ENCODE measurements around the gene PPP6R2. TPM values are rescaled to one million over a fixed set of nuclear protein-coding genes. Genes with fewer than 3 reads are reported as not detected.
"Not testable (repeated sequence)": the region's sequence is repeated elsewhere in the genome, so short reads cannot be mapped to it uniquely, and the experiment has no call there.

The PPP6R2 gene
- total RNA-seq, 2 donors from 2014 or later: 80.6 to 107 TPM

GRCh38 chr22:50327711-50328019 is 15.5 kb upstream of the PPP6R2 start:
- no peak for TF ChIP-seq POLR2AphosphoS5 (IDR thresholded peaks at IDR 0.05)
- TF ChIP-seq CTCF (IDR thresholded peaks at IDR 0.05): no peak
- TF ChIP-seq POLR2A (IDR thresholded peaks at IDR 0.05): no peak
- Histone ChIP-seq H3K9me3 (no peaks in the 10 kb centered on the region), H3K4me1 (replicated peaks) (no peaks in the 10 kb centered on the region), H3K36me3 (no peaks in the 10 kb centered on the region), H3K27ac (peak overlapping the region; percentile 89 to 93), H3K4me3 (peak overlapping the region; percentile 83 to 85), H3K27me3 (replicated peaks; ENCODE audit: insufficient read depth) (no peaks in the 10 kb centered on the region)
- no peak for DNase-seq (ENCODE audit: low spot score)
- 74% methylated on average over 22 of the region's 22 CpGs for WGBS
- intact Hi-C loops (cut with DNase I): loop anchor here (1.0 kb wide), 1 partner anchor 53 kb away; no protein-coding TSS in a partner anchor

DNA sequence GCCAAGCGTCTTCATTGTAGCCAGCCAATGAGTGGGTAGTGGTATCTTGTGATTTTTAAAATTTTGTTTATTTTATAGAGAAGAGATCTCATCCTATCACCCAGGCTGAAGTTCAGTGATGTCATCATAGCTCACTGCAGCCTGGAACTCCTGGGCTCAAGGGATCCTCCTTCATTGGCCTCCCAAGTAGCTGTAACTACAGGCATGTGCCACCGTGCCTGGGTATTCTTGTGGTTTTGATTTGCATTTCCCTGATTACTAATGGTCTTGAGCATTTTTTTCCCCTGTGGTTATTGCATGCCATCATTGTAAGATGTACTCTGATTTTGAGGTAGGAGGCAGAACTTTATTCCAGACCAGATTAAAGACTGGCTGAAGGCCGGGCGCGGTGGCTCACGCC is 13.9 kb upstream of the PPP6R2 start:
- Histone ChIP-seq H3K36me3 (no peaks in the 10 kb centered on the region), H3K9me3 (no peaks in the 10 kb centered on the region), H3K4me1 (replicated peaks) (no peaks in the 10 kb centered on the region), H3K27me3 (replicated peaks; ENCODE audit: insufficient read depth) (no peaks in the 10 kb centered on the region), H3K4me3 (no peak overlapping the region), H3K27ac (no peak overlapping the region)
- WGBS: 94% methylated on average over 6 of the region's 6 CpGs
- TF ChIP-seq POLR2AphosphoS5 (IDR thresholded peaks at IDR 0.05): no peak
- no peak for TF ChIP-seq POLR2A (IDR thresholded peaks at IDR 0.05)
- no peak for TF ChIP-seq CTCF (IDR thresholded peaks at IDR 0.05)
- DNase-seq (ENCODE audit: low spot score): no peak
- intact Hi-C loops (cut with DNase I): no loop called here

DNA sequence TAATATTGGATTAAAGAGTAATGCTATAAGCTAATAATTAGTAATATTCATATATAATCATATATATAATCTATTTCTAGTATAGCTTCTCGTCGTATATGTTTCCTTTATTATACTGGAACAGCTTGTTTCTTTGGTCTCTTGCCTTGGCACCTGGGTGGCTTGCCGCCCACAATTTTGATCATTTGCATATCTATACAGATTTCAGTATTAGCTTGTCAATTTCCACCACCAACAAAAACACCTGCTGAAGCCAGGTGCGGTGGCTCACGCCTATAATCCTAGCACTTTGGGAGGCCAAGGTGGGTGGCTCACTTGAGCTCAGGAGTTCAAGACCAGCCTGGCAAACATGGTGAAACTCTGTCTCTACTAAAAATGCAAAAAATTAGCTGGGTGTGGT is 8.7 kb upstream of the PPP6R2 start:
- H3K4me3 ChIP-seq; H3K4me1 ChIP-seq (replicated peaks); DNase-seq (ENCODE audit: low spot score); H3K9me3 ChIP-seq; H3K27me3 ChIP-seq (replicated peaks; ENCODE audit: insufficient read depth); intact Hi-C loops (cut with DNase I); H3K27ac ChIP-seq; H3K36me3 ChIP-seq: not testable (repeated sequence)
- 85% methylated on average over 5 of the region's 5 CpGs for WGBS

DNA sequence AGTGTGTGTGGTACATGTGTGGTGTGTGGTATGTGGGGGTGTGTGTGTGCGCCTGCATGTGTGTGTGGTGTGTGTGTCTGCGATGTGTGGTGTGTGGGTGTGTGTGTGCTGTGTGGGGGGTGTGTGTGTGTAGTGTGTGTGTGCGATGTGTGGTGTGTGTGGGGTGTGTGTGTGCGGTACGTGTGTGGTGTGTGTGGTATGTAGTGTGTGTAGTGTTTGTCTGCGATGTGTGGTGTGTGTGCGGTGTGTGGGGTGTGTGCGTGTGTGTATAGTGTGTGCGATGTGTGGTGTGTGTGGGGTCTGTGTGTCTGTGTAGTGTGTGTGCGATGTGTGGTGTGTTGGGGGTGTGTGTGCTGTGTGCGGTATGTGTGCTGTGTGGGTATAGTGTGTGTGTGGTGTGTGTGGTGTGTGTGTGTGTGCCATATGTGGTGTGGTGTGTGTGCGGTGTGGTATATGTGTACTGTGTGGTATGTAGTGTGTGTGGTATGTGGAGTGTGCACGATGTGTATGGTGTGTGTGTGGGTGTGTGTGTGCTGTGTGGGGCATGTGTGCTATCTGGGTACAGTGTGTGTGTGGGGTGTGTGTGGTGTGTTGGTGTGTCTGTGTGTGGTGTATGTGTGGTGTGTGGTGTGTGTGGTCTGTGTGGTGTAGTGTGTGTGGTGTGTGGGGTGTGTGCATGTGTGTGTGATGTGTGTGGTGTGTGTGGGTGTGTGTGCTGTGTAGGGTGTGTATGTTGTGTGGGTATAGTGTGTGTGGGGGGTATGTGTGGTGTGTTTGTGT is 5.7 kb upstream of the PPP6R2 start:
- Histone ChIP-seq H3K27ac (no peak overlapping the region), H3K9me3 (no peaks in the 10 kb centered on the region), H3K4me3 (no peak overlapping the region), H3K27me3 (replicated peaks; ENCODE audit: insufficient read depth) (no peaks in the 10 kb centered on the region), H3K4me1 (replicated peaks) (no peaks in the 10 kb centered on the region), H3K36me3 (no peaks in the 10 kb centered on the region)
- 95% methylated on average over 13 of the region's 13 CpGs for WGBS
- TF ChIP-seq POLR2A (IDR thresholded peaks at IDR 0.05) (no peak), CTCF (IDR thresholded peaks at IDR 0.05) (no peak), POLR2AphosphoS5 (IDR thresholded peaks at IDR 0.05) (no peak)
- no peak for DNase-seq (ENCODE audit: low spot score)
- intact Hi-C loops (cut with DNase I): no loop called here

DNA sequence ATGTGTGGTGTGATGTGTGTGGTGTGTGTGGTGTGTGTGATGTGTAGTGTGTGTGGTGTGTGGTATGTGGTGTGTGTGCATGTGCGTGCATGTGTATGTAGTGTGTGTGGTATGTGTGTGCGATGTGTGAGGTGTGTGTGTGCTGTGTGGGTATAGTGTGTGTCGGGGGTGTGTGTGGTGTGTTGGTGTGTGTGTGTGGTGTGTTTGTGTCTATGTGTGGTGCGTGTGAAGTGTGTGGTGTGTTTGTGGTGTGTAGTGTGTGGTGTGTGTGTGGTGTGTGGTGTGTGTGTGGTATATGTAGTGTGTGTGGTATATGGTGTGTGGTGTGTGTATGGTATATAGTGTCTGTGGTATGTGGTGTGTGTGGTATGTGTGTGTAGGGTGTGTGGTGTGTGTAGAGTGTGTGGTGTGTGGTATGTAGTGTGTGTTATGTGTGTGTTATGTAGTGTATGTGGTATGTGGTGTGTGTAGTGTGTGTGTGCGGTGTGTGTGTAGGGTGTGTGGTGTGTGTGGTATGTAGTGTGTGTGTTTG is 5.0 kb upstream of the PPP6R2 start:
- H3K36me3 ChIP-seq: no peaks in the 10 kb centered on the region
- TF ChIP-seq POLR2AphosphoS5 (IDR thresholded peaks at IDR 0.05): no peak
- no peak for TF ChIP-seq CTCF (IDR thresholded peaks at IDR 0.05)
- TF ChIP-seq POLR2A (IDR thresholded peaks at IDR 0.05): no peak
- 96% methylated on average over 5 of the region's 5 CpGs for WGBS

More for the DNA sequence above, 5.0 kb upstream of the PPP6R2 start:
- H3K4me1 ChIP-seq (replicated peaks): no peaks in the 10 kb centered on the region
- no peak overlapping the region for H3K27ac ChIP-seq
- no peaks in the 10 kb centered on the region for H3K9me3 ChIP-seq
- H3K4me3 ChIP-seq: no peak overlapping the region
- H3K27me3 ChIP-seq (replicated peaks; ENCODE audit: insufficient read depth): no peaks in the 10 kb centered on the region
- no peak for DNase-seq (ENCODE audit: low spot score)
- intact Hi-C loops (cut with DNase I): no loop called here
